ENCODE data around the gene SLC25A21.

DNA sequence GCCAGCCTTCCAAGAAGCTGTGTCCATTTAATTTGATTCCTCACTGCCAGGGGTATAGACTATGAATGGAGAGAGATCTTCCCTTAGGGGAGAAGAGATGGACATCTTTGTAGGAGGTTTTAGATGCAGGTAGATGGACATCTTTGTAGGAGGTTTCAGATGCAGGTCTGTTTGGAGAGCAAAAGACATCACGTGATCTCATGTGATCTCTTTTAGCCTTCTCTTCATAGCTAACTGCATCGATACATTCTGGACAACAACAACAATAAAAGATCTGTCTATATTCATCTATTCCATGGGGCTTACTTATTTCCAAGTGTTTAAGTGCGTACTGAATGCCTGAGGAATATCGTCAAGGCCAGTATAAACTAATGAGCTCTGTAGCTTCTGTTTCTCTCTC is 347.6 kb downstream of the SLC25A21 start:
- TF ChIP-seq CTCF (IDR thresholded peaks at IDR 0.05) (no peak), POLR2AphosphoS5 (IDR thresholded peaks at IDR 0.05; ENCODE audit: low read depth, low read length) (no peak), SIN3A (IDR thresholded peaks at IDR 0.05; ENCODE audit: borderline replicate concordance, insufficient read depth, low read depth, low read length) (no peak)
- TF ChIP-seq, protein P1, sequence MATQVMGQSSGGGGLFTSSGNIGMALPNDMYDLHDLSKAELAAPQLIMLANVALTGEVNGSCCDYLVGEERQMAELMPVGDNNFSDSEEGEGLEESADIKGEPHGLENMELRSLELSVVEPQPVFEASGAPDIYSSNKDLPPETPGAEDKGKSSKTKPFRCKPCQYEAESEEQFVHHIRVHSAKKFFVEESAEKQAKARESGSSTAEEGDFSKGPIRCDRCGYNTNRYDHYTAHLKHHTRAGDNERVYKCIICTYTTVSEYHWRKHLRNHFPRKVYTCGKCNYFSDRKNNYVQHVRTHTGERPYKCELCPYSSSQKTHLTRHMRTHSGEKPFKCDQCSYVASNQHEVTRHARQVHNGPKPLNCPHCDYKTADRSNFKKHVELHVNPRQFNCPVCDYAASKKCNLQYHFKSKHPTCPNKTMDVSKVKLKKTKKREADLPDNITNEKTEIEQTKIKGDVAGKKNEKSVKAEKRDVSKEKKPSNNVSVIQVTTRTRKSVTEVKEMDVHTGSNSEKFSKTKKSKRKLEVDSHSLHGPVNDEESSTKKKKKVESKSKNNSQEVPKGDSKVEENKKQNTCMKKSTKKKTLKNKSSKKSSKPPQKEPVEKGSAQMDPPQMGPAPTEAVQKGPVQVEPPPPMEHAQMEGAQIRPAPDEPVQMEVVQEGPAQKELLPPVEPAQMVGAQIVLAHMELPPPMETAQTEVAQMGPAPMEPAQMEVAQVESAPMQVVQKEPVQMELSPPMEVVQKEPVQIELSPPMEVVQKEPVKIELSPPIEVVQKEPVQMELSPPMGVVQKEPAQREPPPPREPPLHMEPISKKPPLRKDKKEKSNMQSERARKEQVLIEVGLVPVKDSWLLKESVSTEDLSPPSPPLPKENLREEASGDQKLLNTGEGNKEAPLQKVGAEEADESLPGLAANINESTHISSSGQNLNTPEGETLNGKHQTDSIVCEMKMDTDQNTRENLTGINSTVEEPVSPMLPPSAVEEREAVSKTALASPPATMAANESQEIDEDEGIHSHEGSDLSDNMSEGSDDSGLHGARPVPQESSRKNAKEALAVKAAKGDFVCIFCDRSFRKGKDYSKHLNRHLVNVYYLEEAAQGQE (IDR thresholded peaks at IDR 0.05; ENCODE audit: insufficient read depth in 1 of 2, low read depth in 2 of 2, low read length in 1 of 2): no peak
